Activated naive CD4-positive, alpha-beta T cell treated with anti-CD3 and anti-CD28 coated beads for 36 hours (primary cell): ENCODE results near the gene SF3A1. TPM values are rescaled to one million over a fixed set of nuclear protein-coding genes. Genes with fewer than 3 reads are reported as not detected.

ENCODE experiments used
- CTCF ChIA-PET: fragments of 350-600 bp; sonication (Branson Sonifier 250); formaldehyde crosslinking; loops from one replicate; lab custom pipeline; 2021; ENCODE audit warnings: antibody characterized with exemption; lab: Charles Lee
- DNase-seq: peaks from one replicate; pipeline ENCODE4 v3.0.0-alpha.2; 2020
- H3K27ac Mint-ChIP-seq: one replicate; pipeline ENCODE4 v1.8.0; 2021; ENCODE audit warnings: mild to moderate bottlenecking, mixed read lengths
- H3K27me3 Mint-ChIP-seq: one replicate; pipeline ENCODE4 v1.8.0; 2021; ENCODE audit warnings: low read depth, mixed read lengths
- H3K36me3 Mint-ChIP-seq: one replicate; pipeline ENCODE4 v1.8.0; 2021; ENCODE audit warnings: low read depth, mixed read lengths
- H3K4me1 Mint-ChIP-seq: one replicate; pipeline ENCODE4 v1.8.0; 2021; ENCODE audit warnings: low read depth, mixed read lengths
- H3K4me3 Mint-ChIP-seq: one replicate; pipeline ENCODE4 v1.8.0; 2021; ENCODE audit warnings: mild to moderate bottlenecking, moderate library complexity, mixed read lengths
- H3K9me3 Mint-ChIP-seq: one replicate; pipeline ENCODE4 v1.8.0; 2021; ENCODE audit warnings: mixed read lengths
- intact Hi-C: fragments of 100-400 bp; cut with micrococcal nuclease; formaldehyde crosslinking; loops from one replicate; pipeline ENCODE4 v1.15.1; 2023
- total RNA-seq, 2 experiments: library from RNA; stranded (reverse); gene quantifications; one replicate each; pipeline ENCODE4 v1.2.3, GENCODE V29; 2021

SF3A1 gene
- total RNA-seq, 2 experiments from 2014 or later, result 274 to 276 TPM

- intact Hi-C loops, result no loop called here
- Mint-ChIP-seq H3K4me1 (peaks cover 69% of the 10 kb centered on the region), H3K27ac (peak overlapping the region; percentile 72), H3K27me3 (no peaks in the 10 kb centered on the region), H3K9me3 (no peaks in the 10 kb centered on the region), H3K4me3 (no peak overlapping the region), H3K36me3 (peaks cover 7% of the 10 kb centered on the region)
- CTCF ChIA-PET, result interaction anchor here (0.6 to 3.6 kb wide), 4 partner anchors 9 to 1155 kb away, joined by 3 to 20 read pairs (median 3); no protein-coding TSS in a partner anchor
- DNase-seq, result no peak
These were observed 60.4 kb downstream of the SF3A1 start for GRCh38 chr22:30296324-30296723.

GRCh38 chr22:30295576-30295975, 61.1 kb downstream of the SF3A1 start:
- no peak for DNase-seq
- no peaks in the 10 kb centered on the region for H3K27me3 Mint-ChIP-seq
- no peaks in the 10 kb centered on the region for H3K9me3 Mint-ChIP-seq
- H3K4me1 Mint-ChIP-seq, result peaks cover 65% of the 10 kb centered on the region
- peaks cover 5% of the 10 kb centered on the region for H3K36me3 Mint-ChIP-seq
- H3K27ac Mint-ChIP-seq, result peak overlapping the region; percentile 72
- intact Hi-C loops, result no loop called here
- CTCF ChIA-PET, result interaction anchor here (0.6 to 3.6 kb wide), 6 partner anchors 8 to 1156 kb away, joined by 3 to 20 read pairs (median 3); no protein-coding TSS in a partner anchor
- H3K4me3 Mint-ChIP-seq, result no peak overlapping the region

GRCh38 chr22:30294830-30295229, 61.9 kb downstream of the SF3A1 start:
- CTCF ChIA-PET, result interaction anchor here (0.5 to 1.5 kb wide), 3 partner anchors 32 to 219 kb away, joined by 3 read pairs; no protein-coding TSS in a partner anchor
- DNase-seq, result no peak
- Mint-ChIP-seq H3K4me3 (no peak overlapping the region), H3K9me3 (no peaks in the 10 kb centered on the region), H3K27ac (no peak overlapping the region), H3K4me1 (peaks cover 66% of the 10 kb centered on the region), H3K27me3 (no peaks in the 10 kb centered on the region), H3K36me3 (peaks cover 5% of the 10 kb centered on the region)
- intact Hi-C loops, result no loop called here

- Mint-ChIP-seq H3K4me1 (peaks cover 61% of the 10 kb centered on the region), H3K27ac (peak overlapping the region; percentile 3), H3K27me3 (no peaks in the 10 kb centered on the region), H3K4me3 (no peak overlapping the region), H3K9me3 (no peaks in the 10 kb centered on the region), H3K36me3 (peaks cover 4% of the 10 kb centered on the region)
- DNase-seq, result no peak
- intact Hi-C loops, result no loop called here
- CTCF ChIA-PET, result interaction anchor here (0.5 to 0.6 kb wide), 2 partner anchors 96 to 136 kb away, joined by 3 read pairs; no protein-coding TSS in a partner anchor
These were observed 62.6 kb downstream of the SF3A1 start for GRCh38 chr22:30294066-30294465.

- CTCF ChIA-PET, result no interaction called here
- intact Hi-C loops, result no loop called here
- no peaks in the 10 kb centered on the region for H3K27me3 Mint-ChIP-seq
- no peaks in the 10 kb centered on the region for H3K9me3 Mint-ChIP-seq
- no peak overlapping the region for H3K27ac Mint-ChIP-seq
- DNase-seq, result no peak
- peaks cover 56% of the 10 kb centered on the region for H3K4me1 Mint-ChIP-seq
- no peak overlapping the region for H3K4me3 Mint-ChIP-seq
- H3K36me3 Mint-ChIP-seq, result peaks cover 4% of the 10 kb centered on the region
These were observed 63.7 kb downstream of the SF3A1 start for GRCh38 chr22:30293026-30293425.

- intact Hi-C loops, result no loop called here
- Mint-ChIP-seq H3K9me3 (no peaks in the 10 kb centered on the region), H3K4me3 (no peak overlapping the region), H3K36me3 (peaks cover 4% of the 10 kb centered on the region), H3K4me1 (peaks cover 49% of the 10 kb centered on the region), H3K27me3 (no peaks in the 10 kb centered on the region), H3K27ac (no peak overlapping the region)
- CTCF ChIA-PET, result interaction anchor here (1.0 to 8.0 kb wide), 2 partner anchors 8 to 93 kb away, joined by 3 to 287 read pairs; partner anchors contain the start of gene RNF215
- DNase-seq, result no peak
These were observed 64.4 kb downstream of the SF3A1 start for GRCh38 chr22:30292069-30292970.

GRCh38 chr22:30291058-30291892, 65.4 kb downstream of the SF3A1 start:
- CTCF ChIA-PET, result interaction anchor here (0.8 to 8.0 kb wide), 3 partner anchors 19 to 95 kb away, joined by 3 to 287 read pairs (median 3); partner anchors contain the start of gene RNF215
- Mint-ChIP-seq H3K4me1 (peaks cover 43% of the 10 kb centered on the region), H3K27ac (peak overlapping the region; percentile 18), H3K4me3 (no peak overlapping the region), H3K36me3 (peaks cover 4% of the 10 kb centered on the region), H3K27me3 (no peaks in the 10 kb centered on the region), H3K9me3 (no peaks in the 10 kb centered on the region)
- intact Hi-C loops, result no loop called here
- DNase-seq, result no peak

- Mint-ChIP-seq H3K9me3 (no peaks in the 10 kb centered on the region), H3K27ac (peak overlapping the region; percentile 8), H3K27me3 (no peaks in the 10 kb centered on the region), H3K4me1 (peaks cover 35% of the 10 kb centered on the region), H3K36me3 (peaks cover 4% of the 10 kb centered on the region), H3K4me3 (peak overlapping the region; percentile 77)
- intact Hi-C loops, result no loop called here
- CTCF ChIA-PET, result interaction anchor here (0.8 to 8.0 kb wide), 7 partner anchors 20 to 185 kb away, joined by 3 to 287 read pairs (median 30); partner anchors contain the start of genes RNF215 and TBC1D10A
- DNase-seq, result no peak
These were observed 66.2 kb downstream of the SF3A1 start for GRCh38 chr22:30290342-30291057.

- H3K27me3 Mint-ChIP-seq, result no peaks in the 10 kb centered on the region
- intact Hi-C loops, result loop anchor here (1.0 to 2.0 kb wide), 4 partner anchors 15 to 134 kb away; partner anchors contain the start of genes SF3A1 and TBC1D10A
- no peak overlapping the region for H3K27ac Mint-ChIP-seq
- H3K9me3 Mint-ChIP-seq, result no peaks in the 10 kb centered on the region
- peaks cover 4% of the 10 kb centered on the region for H3K36me3 Mint-ChIP-seq
- CTCF ChIA-PET, result interaction anchor here (1.1 to 8.0 kb wide), 7 partner anchors 20 to 184 kb away, joined by 3 to 287 read pairs (median 30); partner anchors contain the start of genes RNF215, SEC14L2 and TBC1D10A
- H3K4me3 Mint-ChIP-seq, result peak overlapping the region; percentile 77
- peaks cover 32% of the 10 kb centered on the region for H3K4me1 Mint-ChIP-seq
- DNase-seq, result no peak
These were observed 66.7 kb downstream of the SF3A1 start for GRCh38 chr22:30289980-30290313.

GRCh38 chr22:30289141-30289979, 67.3 kb downstream of the SF3A1 start, which contains the start of gene CASTOR1:
Gene CASTOR1 (minus strand): TSS chr22:30289505. CDS start chr22:30289497, 8 bp downstream.
- DNase-seq, result peak; percentile 93
- Mint-ChIP-seq H3K36me3 (peaks cover 4% of the 10 kb centered on the region), H3K4me1 (peaks cover 31% of the 10 kb centered on the region), H3K4me3 (peak within 1 kb of the TSS; percentile 77), H3K27me3 (no peaks in the 10 kb centered on the region), H3K9me3 (no peaks in the 10 kb centered on the region), H3K27ac (peak within 1 kb of the TSS; percentile 8)
- intact Hi-C loops, result loop anchor here (1.0 to 2.0 kb wide), 4 partner anchors 15 to 135 kb away; partner anchors contain the start of genes SF3A1 and TBC1D10A
- CTCF ChIA-PET, result interaction anchor here (0.7 to 8.0 kb wide), 21 partner anchors 9 to 195 kb away, joined by 3 to 287 read pairs (median 14); partner anchors contain the start of genes RNF215, SEC14L2 and TBC1D10A
